Measurements from ENCODE around the gene SYT13.

Gene SYT13

DNA sequence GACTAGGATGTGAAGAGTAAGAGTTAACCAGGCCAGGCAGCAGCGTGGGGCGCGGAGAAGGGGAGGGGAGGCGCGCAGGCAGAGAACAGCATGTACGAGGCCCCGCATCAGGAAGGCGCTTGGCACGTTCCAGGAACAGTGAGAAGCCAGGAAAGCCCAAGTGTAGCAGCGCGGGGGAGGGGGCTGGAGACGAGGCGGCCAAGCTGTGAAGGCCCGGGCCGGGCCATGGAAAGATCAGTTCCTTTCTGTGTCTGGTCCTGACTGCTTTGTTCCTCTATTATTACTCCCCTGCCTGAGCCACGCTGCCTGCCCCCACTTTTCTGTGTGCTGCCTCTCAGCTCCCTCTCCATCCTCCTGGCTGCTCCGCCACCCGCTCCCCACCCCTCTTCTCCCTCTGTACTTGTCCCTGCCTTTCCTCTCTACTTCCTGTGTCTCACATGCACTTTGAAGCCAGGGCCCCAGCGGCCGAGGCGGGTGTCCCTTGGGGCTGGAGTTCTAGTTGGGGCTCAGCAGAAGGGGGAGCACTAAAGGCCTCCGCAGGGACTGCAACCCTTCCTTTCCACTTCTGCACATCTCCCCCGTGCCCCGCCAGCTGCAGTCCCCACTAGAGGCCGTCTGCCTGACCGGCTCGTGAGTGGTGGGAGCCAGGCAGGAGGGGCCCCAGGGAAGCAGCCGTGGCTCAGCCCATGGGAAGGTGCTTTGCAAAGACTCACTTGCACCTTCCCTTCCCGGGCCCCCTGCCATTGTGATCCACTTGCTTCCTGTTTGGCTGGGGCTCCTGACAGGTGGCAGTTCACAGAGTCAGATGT lies 76.0 kb downstream of the SYT13 start:
- Histone ChIP-seq H2AK5ac (ENCODE audit: low read length) (no peak overlapping the region), H2BK5ac (ENCODE audit: low read length) (no peak overlapping the region), H4K5ac (ENCODE audit: low read length) (no peak overlapping the region), H4K8ac (ENCODE audit: low read depth, low read length) (no peak overlapping the region), H3K79me1 (ENCODE audit: low read length) (no peaks in the 10 kb centered on the region), H3K23ac (ENCODE audit: low read length) (no peak overlapping the region), H3K4ac (ENCODE audit: low read depth, low read length) (no peak overlapping the region), H3K27me3 (ENCODE audit: insufficient read depth, low read length, poor library complexity) (no peaks in the 10 kb centered on the region), H3K4me1 (ENCODE audit: control insufficient read depth, low read depth, low read length) (peaks cover 3% of the 10 kb centered on the region), H3K79me2 (ENCODE audit: control insufficient read depth, insufficient read depth, low read length) (no peaks in the 10 kb centered on the region), H3K27ac (ENCODE audit: low read depth, low read length) (no peak overlapping the region), H2BK120ac (ENCODE audit: low read depth, low read length) (no peak overlapping the region), H2BK15ac (replicated peaks; ENCODE audit: low read depth) (no peak overlapping the region), H3K4me2 (ENCODE audit: low read length) (no peak overlapping the region), H3K18ac (ENCODE audit: low read length) (no peak overlapping the region), H3K36me3 (ENCODE audit: control insufficient read depth, insufficient read depth, low read length) (no peaks in the 10 kb centered on the region), H3K56ac (ENCODE audit: low read length) (peak overlapping the region; percentile 46), H3K4me3 (ENCODE audit: low read length) (no peak overlapping the region), H3K9ac (ENCODE audit: low read length) (peak overlapping the region; percentile 28)
- DNase-seq, result peak; percentile 71
- WGBS (ENCODE audit: extremely low coverage, insufficient coverage, low lambda C conversion rate), result no CpG with 5 or more reads among the region's 29 CpGs

DNA sequence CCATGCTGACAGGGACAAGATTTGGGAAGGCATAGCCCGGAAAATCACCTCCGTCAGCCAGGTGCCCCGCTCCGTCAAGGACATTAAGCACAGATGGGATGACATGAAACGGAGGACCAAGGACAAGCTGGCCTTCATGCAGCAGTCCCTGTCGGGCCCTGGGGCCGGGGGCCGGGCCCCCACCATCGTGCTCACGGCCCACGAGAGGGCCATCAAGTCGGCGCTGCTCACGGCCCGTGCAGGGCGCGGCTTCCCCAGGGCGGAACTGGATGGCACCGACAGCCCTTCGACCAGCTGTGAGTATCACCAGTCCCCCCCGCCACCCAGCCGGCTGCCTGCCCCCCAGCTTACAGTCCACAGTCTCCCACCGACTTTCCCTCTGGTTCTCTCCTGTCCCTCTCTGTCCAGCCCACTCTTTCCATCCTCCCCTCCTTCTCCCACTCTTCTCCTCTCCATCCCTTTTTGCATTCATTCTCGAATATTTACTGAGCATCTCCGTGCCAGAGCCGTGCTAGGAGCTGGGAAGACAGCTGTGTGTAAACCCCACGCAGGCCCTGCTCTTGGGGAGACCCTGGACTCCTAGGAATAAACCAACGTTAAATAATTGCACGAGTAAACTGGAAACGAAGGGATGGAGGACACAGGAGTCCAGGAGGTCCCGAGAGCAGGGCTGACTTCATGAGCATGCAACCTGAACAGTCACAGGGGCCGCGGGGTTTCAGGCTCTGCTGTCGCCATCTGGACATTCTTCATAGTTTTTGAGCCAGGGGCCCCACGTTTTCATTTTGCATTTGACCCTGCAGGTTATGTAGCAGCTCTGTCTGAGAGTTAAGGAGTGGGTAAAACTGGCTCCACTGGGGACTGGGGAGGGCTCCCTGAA lies 76.9 kb downstream of the SYT13 start:
- H3K4me2 ChIP-seq (ENCODE audit: low read length), result no peak overlapping the region
- H3K23ac ChIP-seq (ENCODE audit: low read length), result no peak overlapping the region
- no peak overlapping the region for H2BK15ac ChIP-seq (replicated peaks; ENCODE audit: low read depth)
- no peak overlapping the region for H4K5ac ChIP-seq (ENCODE audit: low read length)
- no peak for DNase-seq
- no peak overlapping the region for H3K9ac ChIP-seq (ENCODE audit: low read length)
- no CpG with 5 or more reads among the region's 35 CpGs for WGBS (ENCODE audit: extremely low coverage, insufficient coverage, low lambda C conversion rate)
- H3K27me3 ChIP-seq (ENCODE audit: insufficient read depth, low read length, poor library complexity), result no peaks in the 10 kb centered on the region
- no peaks in the 10 kb centered on the region for H3K36me3 ChIP-seq (ENCODE audit: control insufficient read depth, insufficient read depth, low read length)
- H2BK5ac ChIP-seq (ENCODE audit: low read length), result no peak overlapping the region
- H3K79me1 ChIP-seq (ENCODE audit: low read length), result no peaks in the 10 kb centered on the region
- H3K4me1 ChIP-seq (ENCODE audit: control insufficient read depth, low read depth, low read length), result peaks cover 3% of the 10 kb centered on the region
- no peak overlapping the region for H2AK5ac ChIP-seq (ENCODE audit: low read length)
- H3K79me2 ChIP-seq (ENCODE audit: control insufficient read depth, insufficient read depth, low read length), result no peaks in the 10 kb centered on the region
- no peak overlapping the region for H3K27ac ChIP-seq (ENCODE audit: low read depth, low read length)
- no peak overlapping the region for H2BK120ac ChIP-seq (ENCODE audit: low read depth, low read length)
- H3K4ac ChIP-seq (ENCODE audit: low read depth, low read length), result no peak overlapping the region
- peak overlapping the region; percentile 46 for H3K56ac ChIP-seq (ENCODE audit: low read length)
- no peak overlapping the region for H4K8ac ChIP-seq (ENCODE audit: low read depth, low read length)
- H3K18ac ChIP-seq (ENCODE audit: low read length), result no peak overlapping the region
- H3K4me3 ChIP-seq (ENCODE audit: low read length), result no peak overlapping the region

GRCh38 chr11:45208135-45208534 lies 78.0 kb downstream of the SYT13 start:
- Histone ChIP-seq H4K5ac (ENCODE audit: low read length) (no peak overlapping the region), H3K4me3 (ENCODE audit: low read length) (no peak overlapping the region), H3K36me3 (ENCODE audit: control insufficient read depth, insufficient read depth, low read length) (no peaks in the 10 kb centered on the region), H2BK120ac (ENCODE audit: low read depth, low read length) (no peak overlapping the region), H3K4me1 (ENCODE audit: control insufficient read depth, low read depth, low read length) (peaks cover 3% of the 10 kb centered on the region), H3K27ac (ENCODE audit: low read depth, low read length) (no peak overlapping the region), H4K8ac (ENCODE audit: low read depth, low read length) (no peak overlapping the region), H2BK15ac (replicated peaks; ENCODE audit: low read depth) (no peak overlapping the region), H3K4ac (ENCODE audit: low read depth, low read length) (no peak overlapping the region), H3K18ac (ENCODE audit: low read length) (no peak overlapping the region), H3K9ac (ENCODE audit: low read length) (no peak overlapping the region), H3K79me1 (ENCODE audit: low read length) (no peaks in the 10 kb centered on the region), H3K4me2 (ENCODE audit: low read length) (no peak overlapping the region), H3K79me2 (ENCODE audit: control insufficient read depth, insufficient read depth, low read length) (no peaks in the 10 kb centered on the region), H3K56ac (ENCODE audit: low read length) (no peak overlapping the region), H2AK5ac (ENCODE audit: low read length) (no peak overlapping the region), H3K23ac (ENCODE audit: low read length) (no peak overlapping the region), H3K27me3 (ENCODE audit: insufficient read depth, low read length, poor library complexity) (no peaks in the 10 kb centered on the region), H2BK5ac (ENCODE audit: low read length) (no peak overlapping the region)
- no CpG with 5 or more reads among the region's 8 CpGs for WGBS (ENCODE audit: extremely low coverage, insufficient coverage, low lambda C conversion rate)
- no peak for DNase-seq

DNA sequence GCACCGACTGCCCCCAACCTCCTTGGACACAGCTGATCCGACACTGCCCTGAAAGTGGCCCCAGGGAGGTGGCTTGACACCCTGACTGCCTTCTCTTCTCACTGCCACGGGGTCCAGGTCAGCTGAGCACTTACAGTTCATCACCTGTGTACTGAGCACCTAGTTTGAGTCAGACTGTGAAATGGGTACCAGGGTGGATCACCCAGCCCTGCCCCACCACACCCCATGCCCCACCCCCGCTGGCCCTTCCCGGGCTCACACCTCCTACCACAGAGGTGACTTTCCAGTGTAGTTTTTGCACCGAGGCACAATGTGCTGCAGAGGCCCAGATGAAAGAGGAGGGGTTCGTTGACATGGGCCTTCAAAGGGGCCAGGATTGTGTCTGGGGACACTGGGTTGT lies 80.2 kb downstream of the SYT13 start:
- peaks cover 3% of the 10 kb centered on the region for H3K4me1 ChIP-seq (ENCODE audit: control insufficient read depth, low read depth, low read length)
- WGBS (ENCODE audit: extremely low coverage, insufficient coverage, low lambda C conversion rate), result no CpG with 5 or more reads among the region's 7 CpGs
- DNase-seq, result no peak
- H3K56ac ChIP-seq (ENCODE audit: low read length), result no peak overlapping the region
- no peaks in the 10 kb centered on the region for H3K79me1 ChIP-seq (ENCODE audit: low read length)
- H3K27me3 ChIP-seq (ENCODE audit: insufficient read depth, low read length, poor library complexity), result no peaks in the 10 kb centered on the region
- H3K4me2 ChIP-seq (ENCODE audit: low read length), result no peak overlapping the region
- H4K8ac ChIP-seq (ENCODE audit: low read depth, low read length), result no peak overlapping the region
- H3K27ac ChIP-seq (ENCODE audit: low read depth, low read length), result no peak overlapping the region
- no peak overlapping the region for H2BK15ac ChIP-seq (replicated peaks; ENCODE audit: low read depth)
- H3K9ac ChIP-seq (ENCODE audit: low read length), result no peak overlapping the region
- no peak overlapping the region for H3K23ac ChIP-seq (ENCODE audit: low read length)
- no peak overlapping the region for H2BK120ac ChIP-seq (ENCODE audit: low read depth, low read length)
- H3K36me3 ChIP-seq (ENCODE audit: control insufficient read depth, insufficient read depth, low read length), result no peaks in the 10 kb centered on the region
- no peak overlapping the region for H3K4ac ChIP-seq (ENCODE audit: low read depth, low read length)
- H3K4me3 ChIP-seq (ENCODE audit: low read length), result no peak overlapping the region
- no peak overlapping the region for H2AK5ac ChIP-seq (ENCODE audit: low read length)
- no peaks in the 10 kb centered on the region for H3K79me2 ChIP-seq (ENCODE audit: control insufficient read depth, insufficient read depth, low read length)
- no peak overlapping the region for H2BK5ac ChIP-seq (ENCODE audit: low read length)
- H3K18ac ChIP-seq (ENCODE audit: low read length), result no peak overlapping the region
- no peak overlapping the region for H4K5ac ChIP-seq (ENCODE audit: low read length)

GRCh38 chr11:45204761-45205160 lies 81.4 kb downstream of the SYT13 start:
- H2BK120ac ChIP-seq (ENCODE audit: low read depth, low read length), result no peak overlapping the region
- H3K79me1 ChIP-seq (ENCODE audit: low read length), result no peaks in the 10 kb centered on the region
- H3K4ac ChIP-seq (ENCODE audit: low read depth, low read length), result no peak overlapping the region
- H3K27ac ChIP-seq (ENCODE audit: low read depth, low read length), result no peak overlapping the region
- H3K56ac ChIP-seq (ENCODE audit: low read length), result no peak overlapping the region
- H3K18ac ChIP-seq (ENCODE audit: low read length), result no peak overlapping the region
- no peaks in the 10 kb centered on the region for H3K36me3 ChIP-seq (ENCODE audit: control insufficient read depth, insufficient read depth, low read length)
- no peak overlapping the region for H3K4me3 ChIP-seq (ENCODE audit: low read length)
- no peak overlapping the region for H3K9ac ChIP-seq (ENCODE audit: low read length)
- no peak overlapping the region for H3K4me2 ChIP-seq (ENCODE audit: low read length)
- H4K8ac ChIP-seq (ENCODE audit: low read depth, low read length), result no peak overlapping the region
- peak; percentile 60 for DNase-seq
- H3K23ac ChIP-seq (ENCODE audit: low read length), result no peak overlapping the region
- H3K79me2 ChIP-seq (ENCODE audit: control insufficient read depth, insufficient read depth, low read length), result no peaks in the 10 kb centered on the region
- no peak overlapping the region for H2BK5ac ChIP-seq (ENCODE audit: low read length)
- no peaks in the 10 kb centered on the region for H3K27me3 ChIP-seq (ENCODE audit: insufficient read depth, low read length, poor library complexity)
- H3K4me1 ChIP-seq (ENCODE audit: control insufficient read depth, low read depth, low read length), result peaks cover 3% of the 10 kb centered on the region
- H4K5ac ChIP-seq (ENCODE audit: low read length), result no peak overlapping the region
- no peak overlapping the region for H2AK5ac ChIP-seq (ENCODE audit: low read length)
- no peak overlapping the region for H2BK15ac ChIP-seq (replicated peaks; ENCODE audit: low read depth)
- no CpG with 5 or more reads among the region's 8 CpGs for WGBS (ENCODE audit: extremely low coverage, insufficient coverage, low lambda C conversion rate)
